Stimulated activated CD8-positive, alpha-beta memory T cell treated with anti-CD3 and anti-CD28 coated beads, Interleukin-12 subunit alpha, Interleukin-12 subunit beta, amount 100 ng/mL, for 4 hours (primary cell): ENCODE measurements around the gene PCNX3.
A peak's percentile ranks its signal among the peaks of the same experiment; 100 is the strongest.
"Not testable (repeated sequence)": the region's sequence is repeated elsewhere in the genome, so short reads cannot be mapped to it uniquely, and the experiment has no call there.

Source experiments
- DNase-seq: peaks from one replicate; pipeline ENCODE4 v3.0.0-alpha.2; 2020; ENCODE audit warnings: low read depth

Gene PCNX3

DNA sequence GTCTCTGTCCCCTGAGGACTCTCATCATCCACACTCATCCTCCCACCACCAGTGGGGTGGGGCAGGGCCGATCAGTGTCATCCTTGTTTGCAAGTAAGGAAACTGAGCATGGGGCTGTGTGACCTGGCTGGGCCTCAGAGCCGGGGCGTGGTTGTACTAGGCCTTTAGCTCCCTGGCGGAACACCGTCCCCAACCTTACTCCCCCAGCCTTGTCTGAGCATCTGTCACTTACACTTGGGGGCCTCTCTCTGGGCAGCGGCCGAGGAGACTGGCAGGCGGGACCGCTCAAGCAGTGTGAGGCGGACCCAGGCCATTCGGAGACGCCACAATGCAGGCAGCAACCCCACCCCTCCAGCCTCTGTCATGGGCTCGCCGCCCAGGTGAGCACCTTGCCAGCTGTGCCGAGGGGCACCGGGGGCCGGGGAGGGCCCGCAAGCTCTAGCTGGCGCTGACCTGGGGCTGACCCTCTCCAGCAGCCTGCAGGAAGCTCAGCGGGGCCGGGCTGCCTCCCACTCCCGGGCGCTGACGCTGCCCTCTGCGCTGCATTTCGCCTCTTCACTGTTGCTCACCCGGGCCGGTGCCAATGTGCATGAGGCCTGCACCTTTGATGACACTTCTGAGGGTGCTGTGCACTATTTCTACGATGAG is 3.8 kb downstream of the PCNX3 start:
- DNase-seq = no peak

DNA sequence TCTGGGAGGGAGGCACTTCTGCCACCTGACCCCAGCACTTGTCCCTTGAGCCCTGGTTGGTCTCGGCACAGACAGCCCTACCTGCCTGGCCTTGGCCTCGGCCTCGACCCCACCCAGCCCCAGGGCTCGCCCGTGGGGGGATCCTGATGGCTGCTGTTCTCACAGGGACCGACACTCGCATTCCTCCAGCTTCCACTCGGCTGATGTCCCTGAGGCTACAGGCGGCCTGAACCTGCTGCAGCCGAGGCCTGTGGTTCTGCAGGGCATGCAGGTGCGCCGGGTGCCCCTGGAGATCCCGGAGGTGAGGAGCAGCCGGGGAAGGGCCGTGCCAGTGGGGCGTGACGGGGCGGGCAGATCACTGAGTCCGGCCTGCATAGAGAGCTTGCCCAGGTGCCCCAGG is 5.1 kb downstream of the PCNX3 start:
- no peak for DNase-seq

DNA sequence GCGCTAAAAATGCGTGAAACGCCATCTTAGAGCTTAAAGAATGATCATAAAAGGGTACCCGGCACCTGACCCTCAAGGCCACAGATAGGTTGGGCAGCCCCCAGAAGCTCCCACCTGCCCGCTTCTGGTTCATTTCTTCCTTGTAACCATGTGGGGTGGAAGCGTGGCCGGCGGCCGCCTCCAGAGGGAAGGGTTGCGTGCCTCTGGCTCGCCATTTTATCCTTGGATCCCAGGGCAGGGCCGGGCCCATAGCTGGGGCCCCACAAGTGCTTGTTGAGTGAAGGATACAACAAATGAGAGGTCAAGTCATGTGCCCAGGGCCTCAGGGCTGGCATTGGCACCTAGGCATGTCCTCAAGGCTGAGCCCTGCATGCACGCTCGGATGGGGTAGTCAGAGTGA is 5.9 kb downstream of the PCNX3 start:
- DNase-seq = no peak

- DNase-seq = no peak
Observed at GRCh38 chr11:65622011-65622410, 6.4 kb downstream of the PCNX3 start.

- DNase-seq = no peak
Observed at GRCh38 chr11:65623177-65623576, 7.6 kb downstream of the PCNX3 start.

DNA sequence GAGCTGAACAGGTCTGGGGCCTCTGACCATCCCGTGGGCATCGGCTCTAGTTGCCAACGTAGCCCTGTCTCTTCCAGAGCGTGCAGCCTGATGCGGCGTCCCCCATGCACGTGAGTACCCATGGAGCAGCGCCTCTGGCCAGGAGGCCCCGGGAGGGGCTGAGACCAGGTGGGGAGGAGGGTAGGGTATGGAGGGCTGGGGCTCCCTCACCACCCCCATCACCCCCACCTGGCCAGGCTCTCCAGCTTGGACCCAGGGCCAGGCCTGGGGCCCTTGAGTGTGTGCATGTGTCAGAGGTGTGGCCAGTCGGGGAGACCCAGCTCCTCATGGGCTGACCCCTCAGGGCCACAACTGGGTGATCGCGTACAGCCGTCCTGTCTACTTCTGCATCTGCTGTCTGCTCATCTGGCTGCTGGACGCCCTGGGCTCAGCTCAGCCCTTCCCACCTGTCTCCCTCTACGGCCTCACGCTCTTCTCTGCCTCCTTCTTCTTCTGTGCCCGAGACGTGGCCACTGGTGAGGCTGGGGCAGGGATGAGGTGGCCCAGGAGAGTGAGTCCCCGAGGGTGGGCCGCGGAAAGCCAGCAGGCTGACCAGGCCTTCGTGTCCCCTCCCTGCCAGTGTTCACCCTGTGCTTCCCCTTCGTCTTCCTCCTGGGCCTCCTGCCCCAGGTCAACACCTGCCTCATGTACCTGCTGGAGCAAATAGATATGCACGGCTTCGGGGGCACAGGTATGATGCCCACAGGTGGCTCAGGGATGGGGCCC is 8.5 kb downstream of the PCNX3 start:
- no peak for DNase-seq

DNA sequence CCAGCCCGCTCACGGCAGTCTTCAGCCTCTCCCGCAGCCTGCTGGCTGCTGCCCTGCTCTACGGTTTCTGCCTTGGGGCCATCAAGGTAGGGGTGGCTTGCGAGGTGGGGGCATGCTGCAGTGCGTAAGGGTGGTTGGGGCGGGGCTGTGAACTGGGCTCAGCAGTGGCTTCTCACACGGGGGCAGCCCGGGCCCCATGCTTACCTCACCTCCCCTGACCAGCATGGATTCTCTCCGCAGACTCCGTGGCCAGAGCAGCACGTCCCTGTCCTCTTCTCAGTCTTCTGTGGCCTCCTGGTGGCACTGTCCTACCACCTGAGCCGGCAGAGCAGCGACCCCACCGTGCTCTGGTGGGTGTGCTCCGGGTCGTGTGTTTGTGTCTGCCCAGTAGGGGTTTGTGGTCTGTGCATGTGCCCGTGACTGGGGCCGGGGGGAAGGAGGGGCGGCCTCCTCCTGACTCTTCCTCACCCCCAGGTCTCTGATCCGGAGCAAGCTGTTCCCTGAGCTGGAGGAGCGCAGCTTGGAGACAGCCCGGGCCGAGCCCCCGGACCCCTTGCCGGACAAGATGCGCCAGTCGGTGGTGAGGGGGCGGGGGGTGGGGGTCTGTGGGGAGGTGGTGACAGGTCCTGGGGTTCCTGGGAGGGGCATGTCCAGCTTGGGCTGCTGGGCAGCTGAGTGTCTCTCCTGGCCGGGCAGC is 9.5 kb downstream of the PCNX3 start:
- no peak for DNase-seq

DNA sequence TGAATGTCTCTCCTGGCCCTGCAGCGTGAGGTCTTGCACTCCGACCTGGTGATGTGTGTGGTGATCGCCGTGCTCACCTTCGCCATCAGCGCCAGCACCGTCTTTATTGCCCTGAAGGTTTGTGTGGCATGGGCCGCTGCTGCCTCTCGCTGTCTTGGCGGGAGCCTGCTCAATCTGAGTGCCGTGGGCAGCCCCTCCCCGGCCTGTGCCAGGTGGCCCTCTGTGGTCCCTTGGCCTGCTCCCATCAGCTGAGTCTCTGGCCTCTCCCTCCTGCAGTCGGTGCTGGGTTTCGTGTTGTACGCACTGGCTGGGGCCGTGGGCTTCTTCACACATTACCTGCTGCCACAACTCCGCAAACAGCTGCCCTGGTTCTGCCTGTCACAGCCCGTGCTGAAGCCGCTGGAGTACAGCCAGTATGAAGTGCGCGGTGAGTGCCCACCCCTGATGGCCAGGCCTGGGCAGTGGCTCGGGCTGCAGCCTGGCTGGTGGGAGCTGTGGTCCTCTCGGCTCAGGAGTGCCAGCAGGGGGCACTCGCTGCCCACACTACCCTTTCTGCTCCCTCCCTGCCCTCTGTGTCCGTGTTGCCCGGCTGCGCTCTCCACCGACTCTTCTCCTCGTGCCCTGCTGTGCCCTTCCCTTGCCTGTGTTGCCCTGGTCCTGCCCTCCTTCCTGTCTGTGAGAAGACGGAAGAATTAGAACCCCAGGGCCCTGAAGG is 10.2 kb downstream of the PCNX3 start:
- DNase-seq = peak; percentile 24

- DNase-seq = no peak
Observed at GRCh38 chr11:65627202-65627601, 11.6 kb downstream of the PCNX3 start.

DNA sequence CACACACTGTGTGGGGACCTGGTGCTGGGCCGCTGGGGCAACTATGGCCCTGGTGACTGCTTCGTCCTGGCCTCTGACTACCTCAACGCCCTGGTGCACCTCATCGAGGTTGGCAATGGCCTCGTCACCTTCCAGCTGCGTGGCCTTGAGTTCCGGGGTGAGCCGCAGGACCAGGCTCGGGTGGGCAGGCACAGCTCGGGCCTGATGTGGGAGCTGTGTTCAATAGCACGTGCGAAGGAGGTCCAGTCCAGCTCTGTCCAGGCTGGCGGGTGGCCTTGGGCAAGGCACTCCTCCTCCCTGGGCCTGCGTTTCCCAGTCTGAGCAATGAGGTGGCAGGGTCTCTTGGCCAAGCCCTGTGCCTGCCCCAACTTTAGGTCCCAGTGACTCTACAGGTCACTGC is 14.0 kb downstream of the PCNX3 start:
- DNase-seq = no peak

GRCh38 chr11:65630215-65630614 is 14.6 kb downstream of the PCNX3 start:
- DNase-seq = no peak

DNA sequence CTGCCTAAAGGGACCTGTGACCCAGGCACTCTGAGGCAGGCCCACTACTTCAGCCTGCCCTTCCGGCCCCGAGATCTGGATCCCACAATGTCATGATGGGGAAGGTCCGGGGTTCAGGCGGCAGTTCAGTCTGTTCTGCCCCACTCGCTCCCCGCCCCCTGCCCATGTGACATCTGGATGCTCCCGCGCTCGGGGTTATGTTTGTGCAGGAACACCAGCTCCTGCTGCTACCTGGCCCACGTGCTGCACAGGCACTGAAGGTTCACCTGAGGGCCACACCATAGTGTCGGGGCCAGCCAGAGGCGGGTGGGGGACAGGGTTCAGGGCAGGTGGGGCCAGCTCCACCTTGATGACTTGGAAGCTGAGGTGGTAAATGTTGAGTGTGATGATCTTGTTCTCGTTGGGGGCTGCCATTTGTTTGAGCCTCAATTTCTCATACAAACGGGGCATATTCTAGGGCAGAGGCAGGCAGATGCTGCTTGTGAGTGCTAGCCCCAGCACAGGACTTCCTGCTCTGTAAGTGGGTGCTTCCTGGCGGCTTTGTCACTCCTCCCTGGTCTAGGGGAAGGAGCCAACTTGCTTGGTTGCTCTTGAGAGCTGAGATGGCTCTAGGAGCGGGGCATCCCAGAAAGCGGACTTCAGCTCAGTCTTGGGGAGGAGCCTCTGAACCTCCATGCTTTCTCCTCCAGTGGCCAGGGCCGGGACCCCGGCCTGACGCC is 18.0 kb downstream of the PCNX3 start:
- DNase-seq = no peak

DNA sequence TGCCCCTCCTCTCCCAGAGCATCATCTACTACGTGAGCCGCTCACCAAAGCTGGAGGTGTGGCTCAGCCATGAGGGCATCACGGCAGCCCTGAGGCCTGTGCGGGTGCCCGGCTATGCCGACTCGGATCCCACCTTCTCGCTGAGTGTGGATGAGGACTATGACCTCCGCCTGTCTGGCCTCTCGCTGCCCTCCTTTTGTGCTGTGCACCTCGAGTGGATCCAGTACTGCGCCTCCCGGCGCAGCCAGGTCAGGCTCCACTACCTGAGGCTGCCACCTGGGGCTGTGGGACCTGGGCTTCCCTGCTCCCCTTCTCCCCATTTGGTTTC is 18.5 kb downstream of the PCNX3 start:
- no peak for DNase-seq

- DNase-seq = no peak
Observed at GRCh38 chr11:65634440-65634839, 18.9 kb downstream of the PCNX3 start.

- DNase-seq = no peak
Observed at GRCh38 chr11:65634905-65635731, 19.5 kb downstream of the PCNX3 start.

GRCh38 chr11:65636108-65637031 is 20.8 kb downstream of the PCNX3 start:
- DNase-seq = no peak

GRCh38 chr11:65637032-65637557 is 21.5 kb downstream of the PCNX3 start:
- DNase-seq = no peak

GRCh38 chr11:65637794-65638419 is 22.3 kb downstream of the PCNX3 start, which contains the start of gene SIPA1:
Gene SIPA1, plus strand, starts transcription at chr11:65638101. Its CDS starts 2,821 bp downstream, at chr11:65640922.
- DNase-seq = peak; percentile 64

- not testable (repeated sequence) for DNase-seq
Observed at GRCh38 chr11:65639228-65639597, 23.6 kb downstream of the PCNX3 start.
